NCI-H146 (cell line): Measurements from ENCODE around the gene RS1.

ENCODE experiments used
- DNase-seq: peaks from one replicate; lab custom pipeline; 2025; lab: John Stamatoyannopoulos, UW

Gene RS1

GRCh38 chrX:18598413-18598812, 73.5 kb downstream of the RS1 start:
- no peak for DNase-seq

DNA sequence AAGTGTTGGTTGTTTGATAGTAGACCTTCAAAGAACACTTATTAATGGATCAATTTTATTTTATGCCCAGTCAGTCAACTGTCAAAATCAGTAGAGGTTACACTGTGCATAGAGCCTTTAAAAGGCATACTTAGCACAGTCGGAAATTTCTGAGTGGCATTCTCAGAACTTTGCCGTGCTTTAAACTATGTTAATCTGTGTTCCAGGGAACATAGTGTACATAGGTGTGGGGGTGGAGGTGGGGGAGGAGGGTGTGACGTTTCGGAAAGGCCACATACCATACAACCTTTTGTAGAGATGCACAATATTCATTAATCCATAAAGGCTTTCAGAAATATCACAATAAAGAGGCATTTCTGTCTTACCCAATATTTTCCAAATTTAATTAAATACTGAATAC, 75.8 kb downstream of the RS1 start:
- no peak for DNase-seq

DNA sequence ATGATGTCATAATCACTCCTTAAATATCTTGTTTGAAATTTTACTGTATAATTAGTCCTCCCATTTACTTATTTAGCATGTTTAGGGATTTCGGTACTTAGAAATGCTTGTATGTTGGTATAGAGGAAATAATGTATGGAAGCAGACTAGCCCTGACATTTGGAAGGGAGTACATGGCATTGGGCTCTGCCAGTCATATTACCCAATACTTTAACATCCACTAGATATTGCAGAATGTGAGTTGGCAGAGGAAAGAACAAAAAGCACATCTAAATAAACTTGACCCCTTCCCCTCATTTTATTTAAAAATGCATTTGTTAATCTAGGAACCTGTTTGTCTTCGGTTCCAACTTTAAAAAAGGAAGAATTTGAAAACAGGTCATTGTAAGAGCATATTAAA, 77.8 kb downstream of the RS1 start:
- DNase-seq: no peak

GRCh38 chrX:18591834-18592233, 80.1 kb downstream of the RS1 start:
- no peak for DNase-seq
